NCI-H526 (cell line): ENCODE data around the gene ADD2.
"Not testable (repeated sequence)": the region's sequence is repeated elsewhere in the genome, so short reads cannot be mapped to it uniquely, and the experiment has no call there.

Source experiments
- DNase-seq, 2 experiments: peaks; one replicate each; lab custom pipeline; 2025; lab: John Stamatoyannopoulos, UW

ADD2 gene

DNA sequence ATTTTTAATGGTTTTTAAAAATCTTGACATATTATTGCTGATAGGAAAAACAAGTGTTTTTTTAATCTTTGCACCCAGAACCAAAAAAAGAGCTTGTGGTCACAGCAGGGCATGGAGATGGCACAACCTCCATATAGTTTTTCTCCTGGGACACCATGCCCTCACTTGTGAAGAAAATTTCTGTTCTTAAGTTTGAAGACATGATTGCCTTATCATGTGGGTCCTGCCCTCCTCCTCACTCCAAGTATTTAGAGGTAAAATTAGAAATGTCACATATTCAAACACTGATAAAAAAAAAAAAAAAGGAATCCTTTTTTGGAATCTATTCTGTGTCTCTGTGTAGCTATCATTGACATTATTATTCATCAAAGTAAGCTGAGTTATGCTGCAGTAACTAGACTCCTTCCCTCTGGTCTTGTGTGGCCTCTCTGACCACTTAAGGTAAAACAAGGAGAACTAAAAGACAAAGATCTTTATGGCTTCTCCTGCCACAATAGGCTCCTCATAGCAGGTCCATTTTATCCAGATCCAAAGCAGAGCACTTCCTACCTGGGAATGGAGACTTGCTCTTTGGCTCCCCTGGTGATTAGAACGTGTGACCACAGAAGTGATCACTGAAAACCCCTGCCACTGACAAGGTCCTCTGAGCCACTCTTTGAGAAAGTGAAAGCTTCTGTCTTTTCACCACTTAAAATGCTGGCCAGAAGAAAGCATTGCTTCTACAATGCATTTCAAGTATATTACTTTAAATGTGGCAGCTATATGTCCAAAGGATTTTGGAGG, 19.8 kb downstream of the ADD2 start:
- DNase-seq = no peak

DNA sequence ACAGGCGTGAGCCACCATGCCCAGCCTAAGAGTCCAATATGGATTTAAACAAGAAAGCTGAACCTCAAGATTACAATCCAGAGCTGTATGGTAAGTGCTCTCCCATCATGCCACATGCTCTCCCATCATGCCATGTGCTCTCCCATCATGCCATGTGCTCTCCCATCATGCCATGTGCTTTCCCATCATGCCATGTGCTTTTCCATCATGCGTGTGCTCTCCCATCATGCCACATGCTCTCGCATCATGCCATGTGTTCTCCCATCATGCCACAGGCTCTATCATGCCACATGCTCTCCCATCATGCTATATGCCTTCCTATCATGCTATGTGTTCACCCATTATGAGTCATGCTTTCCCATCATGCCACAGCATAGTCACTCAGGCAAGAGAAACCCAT, 20.7 kb downstream of the ADD2 start:
- DNase-seq = no peak

DNA sequence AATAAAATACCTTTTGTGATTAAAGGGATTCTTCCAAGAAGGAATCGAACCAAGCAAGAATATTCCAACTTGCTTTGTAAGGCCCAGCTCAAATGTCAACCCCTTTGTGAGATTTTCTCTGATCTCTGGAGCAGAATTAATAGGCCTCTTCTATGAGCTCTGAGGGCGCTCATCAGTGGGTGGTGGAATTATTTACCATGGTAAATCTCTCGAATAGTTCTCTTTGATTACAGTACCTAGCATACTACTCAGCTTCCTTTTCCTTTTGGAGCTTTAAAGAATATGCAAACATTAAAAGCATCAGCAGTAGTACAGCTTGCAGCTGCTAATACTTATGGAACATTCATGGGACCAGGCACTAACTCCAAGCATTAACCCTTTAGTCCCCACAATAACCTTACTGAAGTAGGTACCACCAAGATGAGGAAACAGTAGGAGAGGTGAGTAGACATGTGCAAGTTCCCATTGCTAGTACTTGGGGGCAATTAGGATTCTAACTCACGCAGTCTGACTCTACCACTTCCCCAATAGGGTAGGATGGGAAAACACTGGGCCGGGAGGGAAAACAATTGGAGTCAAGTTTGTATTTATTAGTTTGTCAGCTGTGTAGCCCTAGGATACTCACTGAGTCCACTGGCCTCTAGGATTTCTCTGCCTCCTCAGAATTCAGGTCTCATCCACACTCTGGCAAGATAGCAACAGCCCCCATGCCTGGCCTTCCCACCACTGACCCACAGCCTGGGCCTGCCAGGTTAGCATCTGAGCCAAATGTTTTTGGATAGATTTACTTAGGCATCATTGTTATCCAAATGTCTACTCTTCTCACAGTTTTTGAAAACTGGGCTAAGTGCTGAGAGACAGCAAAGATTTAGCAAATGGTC, 21.7 kb downstream of the ADD2 start:
- peak in 1 of 2 experiments; percentile 19 for DNase-seq

DNA sequence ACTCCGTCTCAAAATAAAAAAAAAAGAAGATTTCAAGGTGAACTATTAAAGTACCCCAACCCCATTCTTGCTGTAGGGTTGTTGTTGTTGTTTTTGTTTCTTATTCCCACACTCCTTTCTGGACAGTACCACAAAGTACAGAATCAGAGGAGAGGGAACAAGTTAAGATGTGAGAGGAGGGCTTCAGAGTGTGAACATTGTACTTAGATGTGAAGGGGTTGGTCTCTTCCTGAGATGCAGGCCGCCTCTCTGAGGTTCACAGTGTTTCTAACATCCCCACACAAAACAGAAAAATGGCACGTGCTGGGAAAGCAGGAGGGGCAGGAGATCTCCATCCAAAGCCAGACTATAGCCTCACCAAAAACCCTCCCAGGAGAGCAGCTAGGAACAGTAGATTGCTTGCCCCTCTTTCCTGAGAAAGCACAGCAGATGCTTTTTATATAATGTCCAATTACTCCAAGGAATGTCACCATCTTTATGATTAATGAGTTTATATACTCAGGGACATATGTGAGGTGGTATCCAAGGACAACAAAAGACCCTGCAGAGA, 22.6 kb downstream of the ADD2 start:
- DNase-seq = no peak

DNA sequence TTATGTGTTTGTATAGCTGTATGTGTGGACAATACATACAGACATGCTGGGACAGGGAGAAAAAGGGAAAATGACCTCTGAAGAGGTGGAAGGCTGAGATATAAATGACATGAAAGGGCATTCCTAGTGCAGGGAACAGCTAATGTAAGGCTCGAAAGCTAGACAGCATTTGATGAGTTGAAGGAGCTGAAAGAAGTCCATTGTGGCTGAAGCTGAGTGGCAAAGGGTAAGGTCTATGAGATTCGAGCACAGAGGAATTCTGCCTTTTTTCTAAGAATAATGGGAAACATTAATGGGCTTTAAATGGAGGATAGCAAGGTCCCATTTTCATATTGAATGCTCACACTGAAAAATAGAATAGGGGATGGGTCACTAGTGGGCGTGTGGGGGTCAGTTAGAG, 23.6 kb downstream of the ADD2 start:
- no peak for DNase-seq

DNA sequence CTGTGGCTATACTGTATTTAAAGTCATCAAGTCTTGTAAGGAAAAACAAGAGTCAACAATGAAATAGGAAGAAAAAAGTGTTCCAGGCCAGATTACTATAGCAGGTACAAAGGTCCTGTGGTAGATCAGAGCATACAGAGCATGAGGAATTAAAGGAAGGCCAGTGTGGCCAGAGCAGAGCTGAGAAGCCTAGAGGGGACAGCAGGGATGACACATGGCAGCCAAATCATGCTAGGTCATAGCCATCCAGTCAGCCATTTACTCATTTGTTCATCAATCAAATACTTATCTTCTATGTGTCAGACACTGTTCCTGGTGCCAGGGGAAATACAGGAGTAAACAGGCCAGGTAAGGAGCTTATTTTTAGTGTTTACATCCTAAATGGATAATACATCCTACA, 24.3 kb downstream of the ADD2 start:
- no peak for DNase-seq

DNA sequence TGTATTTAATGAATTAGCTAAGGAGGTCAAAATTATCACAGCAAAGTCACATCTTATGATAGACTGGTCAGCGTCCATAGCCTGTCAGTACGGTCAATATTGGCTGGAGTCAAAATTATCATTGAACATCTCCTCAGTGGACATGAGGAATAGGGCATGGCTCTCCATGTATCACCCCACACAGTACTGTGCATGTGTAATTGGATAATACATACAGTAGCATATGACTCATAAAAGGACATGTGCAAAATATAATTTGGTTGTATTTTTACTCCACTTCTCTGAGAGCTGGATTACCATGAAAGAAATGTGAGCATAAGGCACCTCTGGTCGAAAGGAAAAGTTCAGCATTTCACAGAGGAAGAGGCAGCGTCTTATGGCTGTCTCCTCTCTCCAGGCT, 24.9 kb downstream of the ADD2 start:
- DNase-seq = no peak

DNA sequence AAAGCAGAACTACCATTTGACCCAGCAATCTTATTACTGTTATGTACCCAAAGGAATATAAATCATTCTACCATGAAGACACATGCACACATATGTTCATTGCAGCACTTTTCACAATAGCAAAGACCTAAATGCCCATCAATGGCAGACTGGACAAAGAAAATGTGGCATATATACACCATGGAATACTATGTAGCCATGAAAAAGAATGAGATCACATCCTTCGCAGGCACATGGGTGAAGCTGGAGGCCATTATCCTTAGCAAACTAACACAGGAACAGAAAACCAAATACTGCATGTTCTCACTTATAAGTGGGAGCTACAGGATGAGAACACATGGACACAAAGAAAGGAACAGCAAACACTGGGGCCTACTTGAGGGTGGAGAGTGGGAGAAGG, 28.5 kb downstream of the ADD2 start:
- not testable (repeated sequence) for DNase-seq

DNA sequence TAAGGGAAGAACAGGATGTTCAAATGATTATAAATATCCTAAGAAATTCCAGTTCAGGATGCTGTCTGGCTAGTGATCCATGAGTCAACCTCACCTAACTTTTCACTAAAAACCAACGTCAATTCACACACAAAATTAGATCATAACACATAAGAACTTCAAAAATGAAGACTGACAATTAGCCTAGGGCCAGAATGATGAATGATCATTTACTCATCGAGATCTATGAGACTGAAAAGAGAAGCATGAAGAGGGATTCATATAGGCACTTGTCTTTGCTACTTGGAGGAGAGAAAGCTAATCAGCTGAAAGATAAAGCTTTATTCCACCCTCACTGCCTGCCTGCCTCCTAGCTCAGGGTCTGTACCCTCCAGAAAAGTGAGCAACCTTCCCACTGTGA, 29.8 kb downstream of the ADD2 start:
- no peak for DNase-seq

DNA sequence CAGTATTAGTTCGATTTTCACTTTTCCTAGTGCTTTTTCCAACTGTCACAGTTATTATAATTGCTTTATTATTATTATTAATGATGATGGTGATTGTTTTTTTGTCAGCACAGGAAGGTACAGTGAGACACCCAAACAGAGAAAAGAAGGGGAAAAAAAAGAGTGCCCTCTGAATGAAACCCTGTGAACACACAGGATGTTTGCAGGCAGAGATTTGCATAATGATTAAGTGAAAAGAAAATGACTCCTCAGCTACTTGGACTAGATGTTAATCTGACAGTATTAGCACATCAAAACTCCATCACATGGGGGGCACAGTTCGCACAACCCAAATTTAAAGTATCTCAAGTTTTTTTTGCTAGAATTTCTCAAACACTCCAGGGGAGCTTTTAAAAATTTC, 32.9 kb downstream of the ADD2 start:
- peak; percentile 22 to 52 for DNase-seq

DNA sequence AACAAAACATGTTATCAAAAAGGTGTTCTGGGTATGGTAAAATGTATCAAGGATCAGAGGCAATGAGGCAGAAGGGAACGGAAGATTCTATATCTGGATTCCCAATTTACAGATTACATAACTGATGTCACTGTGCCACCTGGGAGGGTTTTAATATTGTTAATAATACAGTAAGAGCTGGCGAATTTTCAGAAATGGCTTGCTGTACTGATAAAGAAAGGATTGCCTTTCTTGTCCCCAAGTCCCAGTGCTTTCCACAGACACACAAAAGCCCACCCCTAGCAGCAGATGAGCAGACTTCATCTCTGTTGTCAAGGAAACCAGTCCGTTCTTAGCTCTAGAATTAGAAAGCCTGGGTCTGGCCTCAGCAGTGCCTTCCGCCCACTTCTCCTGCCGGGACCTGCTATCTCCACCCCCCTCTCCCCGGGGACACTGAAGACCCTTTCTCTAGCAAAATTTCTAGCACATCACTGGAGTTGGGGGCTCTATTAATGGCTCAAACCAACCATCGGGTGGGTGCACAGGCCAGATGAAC, 34.3 kb downstream of the ADD2 start:
- no peak for DNase-seq

DNA sequence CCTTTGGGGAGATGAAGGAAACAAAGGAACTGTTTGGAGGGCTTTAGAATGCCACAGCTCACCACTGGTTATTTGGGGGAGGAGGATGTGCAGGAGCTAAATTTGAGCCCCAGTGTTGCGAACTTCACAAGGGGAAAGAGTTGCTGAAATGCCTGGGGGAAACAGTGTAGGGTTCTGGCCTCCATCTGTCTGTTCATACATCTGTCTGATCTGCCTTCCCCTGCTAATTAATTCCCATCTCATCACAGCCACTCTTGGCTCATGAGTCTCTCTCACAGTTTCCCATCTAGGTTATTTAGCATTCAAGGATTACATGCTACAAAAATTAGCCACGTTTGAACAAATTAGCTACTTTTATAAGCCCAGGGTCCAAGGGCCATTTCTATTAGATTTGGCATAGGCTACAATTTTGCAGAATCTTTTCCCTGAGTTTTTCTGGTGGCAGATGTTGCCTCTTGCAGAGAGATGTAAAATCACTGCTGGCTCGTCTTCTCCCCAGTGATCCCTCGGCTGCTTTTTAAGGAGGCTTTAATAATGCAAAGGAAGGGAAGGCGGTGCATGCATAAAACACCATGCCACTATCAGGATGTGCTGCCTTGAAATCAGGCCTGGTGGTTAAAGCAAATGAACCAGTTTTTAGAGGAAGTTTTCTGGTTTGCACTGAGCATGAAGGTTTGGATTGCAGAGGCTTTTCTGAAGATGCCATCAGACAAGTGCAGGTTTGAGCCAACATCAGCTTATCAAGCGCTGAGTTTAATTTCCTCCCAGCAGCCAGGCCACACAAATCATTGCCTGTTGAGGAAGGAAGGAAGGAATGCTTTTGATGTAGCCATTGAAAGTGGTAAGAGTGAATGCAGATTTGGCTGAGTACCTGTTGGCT, 35.0 kb downstream of the ADD2 start:
- DNase-seq = no peak

DNA sequence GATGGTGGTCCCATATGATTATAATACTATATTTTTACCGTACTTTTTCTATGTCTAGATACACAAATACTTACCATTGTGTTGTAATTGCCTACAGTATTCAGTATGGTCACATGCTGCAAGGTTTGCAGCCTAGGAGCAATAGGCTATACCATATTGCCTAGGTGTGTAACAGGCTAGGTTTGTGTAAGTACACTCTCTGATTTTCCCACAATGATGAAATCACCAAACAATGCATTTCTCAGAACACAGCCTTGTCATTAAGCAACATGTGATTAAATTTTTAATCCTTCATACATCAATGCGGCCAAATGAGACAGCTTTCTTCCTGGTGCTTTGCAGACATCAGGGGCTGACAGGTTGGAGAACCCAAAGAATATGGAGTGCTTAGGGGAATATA, 37.3 kb downstream of the ADD2 start:
- DNase-seq = no peak

DNA sequence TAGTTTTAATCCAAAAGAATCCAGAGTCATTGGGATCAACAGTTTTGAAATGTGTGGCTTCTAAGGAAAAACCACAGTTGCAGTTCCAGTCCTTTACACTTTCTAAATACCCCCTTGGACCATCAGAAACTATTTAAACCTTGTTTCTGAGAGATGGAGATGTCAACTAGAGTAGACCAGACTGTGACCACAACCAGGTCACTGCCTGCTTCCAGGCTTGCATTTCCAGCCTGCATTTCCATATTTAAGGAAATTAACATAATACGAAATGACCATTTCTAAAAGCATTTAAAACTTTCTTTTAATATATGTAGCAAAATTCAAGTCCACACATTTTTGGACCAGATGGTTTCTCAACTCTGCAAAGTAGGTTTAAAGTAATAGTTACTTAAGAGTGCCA, 38.4 kb downstream of the ADD2 start:
- no peak for DNase-seq

DNA sequence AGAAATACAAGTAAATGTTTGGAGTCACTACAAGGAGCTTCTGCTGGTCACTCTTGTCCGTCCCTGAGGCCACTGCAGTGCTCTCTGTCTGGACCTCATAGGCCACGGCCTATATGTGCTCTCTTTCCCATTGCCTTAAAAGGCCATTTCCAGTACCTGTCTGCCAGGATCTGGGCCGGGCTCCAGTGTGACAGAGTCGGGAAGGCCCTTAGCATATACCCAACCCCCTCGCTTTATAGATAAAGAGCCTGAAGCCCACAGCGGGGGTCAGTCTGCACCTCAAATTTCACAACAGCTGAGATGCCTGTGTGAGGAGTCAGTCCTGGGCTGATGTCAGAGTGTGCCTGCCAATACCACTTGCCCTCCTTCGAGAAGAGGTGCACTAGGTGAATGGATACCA, 39.9 kb downstream of the ADD2 start:
- no peak for DNase-seq

DNA sequence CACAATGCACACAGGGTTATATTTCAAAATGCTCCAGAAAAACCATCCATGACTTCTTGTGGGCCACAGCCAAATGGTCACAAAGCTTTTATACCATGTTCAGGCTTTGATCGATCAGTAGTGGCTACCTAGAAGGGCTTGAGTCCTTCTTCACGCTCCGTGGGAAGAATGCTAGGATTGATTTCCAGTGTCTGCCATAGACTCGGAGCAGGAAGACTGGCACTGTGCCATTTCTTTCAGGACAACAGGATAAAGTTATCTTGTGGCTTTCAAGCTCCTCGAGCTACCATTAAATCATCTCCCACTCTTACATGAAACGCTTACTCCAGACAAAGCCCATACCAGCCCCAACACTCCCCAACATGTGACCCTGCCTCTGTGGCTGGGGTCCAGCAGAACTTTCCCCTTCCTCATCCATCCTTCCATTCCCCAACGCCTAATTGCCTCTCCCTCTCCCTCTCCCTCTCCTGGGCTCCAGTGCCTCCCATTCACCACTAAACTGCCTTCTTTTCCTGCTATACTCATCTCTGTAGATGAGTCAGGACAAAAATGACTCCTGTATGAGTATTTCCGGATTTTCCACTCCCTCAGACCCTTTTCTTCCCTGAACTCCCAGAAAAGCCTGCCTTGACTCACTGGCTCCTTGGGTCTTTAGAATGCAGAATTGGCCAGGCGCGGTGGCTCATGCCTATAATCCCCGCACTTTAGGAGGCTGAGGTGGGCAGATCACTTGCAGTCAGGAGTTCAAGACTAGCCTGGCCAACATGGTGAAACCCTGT, 40.9 kb downstream of the ADD2 start:
- DNase-seq = no peak

DNA sequence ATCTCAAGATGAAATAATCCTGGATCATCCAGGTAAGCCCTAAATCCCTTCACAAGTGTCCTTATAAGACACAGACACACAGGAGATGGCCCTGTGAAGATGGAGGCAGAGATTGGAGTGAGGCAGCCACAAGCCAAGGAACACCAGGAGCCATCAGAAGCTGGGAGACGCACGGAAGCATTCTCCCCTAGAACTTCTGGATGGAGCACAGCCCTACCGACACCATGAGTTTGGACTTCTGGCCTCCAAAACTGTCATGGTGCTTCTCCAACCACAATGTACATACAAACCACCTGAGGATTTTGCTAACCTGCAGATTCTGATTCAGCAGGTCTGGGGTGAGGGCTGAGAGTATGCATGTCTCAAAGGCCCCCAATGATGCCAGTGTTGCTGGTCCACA, 42.5 kb downstream of the ADD2 start:
- no peak for DNase-seq

DNA sequence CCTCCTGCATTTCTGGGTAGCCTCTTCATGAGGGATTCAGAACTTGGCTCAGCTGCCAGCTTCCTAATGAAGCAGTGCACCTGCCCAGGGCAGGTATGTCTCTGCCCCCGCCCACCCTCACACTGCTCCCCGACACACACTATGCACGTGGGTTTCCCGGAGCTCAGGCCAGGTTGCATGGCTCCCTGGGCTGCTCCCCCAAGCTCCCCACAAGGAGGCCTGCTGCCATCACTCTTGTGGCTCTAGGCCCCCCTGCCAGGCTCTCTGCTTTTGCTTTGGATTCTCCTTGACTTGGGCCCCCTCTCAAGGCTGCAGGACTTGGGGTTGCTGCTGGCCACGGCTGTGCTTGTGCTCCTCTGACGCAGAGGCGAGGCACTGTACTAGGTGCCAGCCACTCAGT, 43.6 kb downstream of the ADD2 start:
- DNase-seq = no peak

DNA sequence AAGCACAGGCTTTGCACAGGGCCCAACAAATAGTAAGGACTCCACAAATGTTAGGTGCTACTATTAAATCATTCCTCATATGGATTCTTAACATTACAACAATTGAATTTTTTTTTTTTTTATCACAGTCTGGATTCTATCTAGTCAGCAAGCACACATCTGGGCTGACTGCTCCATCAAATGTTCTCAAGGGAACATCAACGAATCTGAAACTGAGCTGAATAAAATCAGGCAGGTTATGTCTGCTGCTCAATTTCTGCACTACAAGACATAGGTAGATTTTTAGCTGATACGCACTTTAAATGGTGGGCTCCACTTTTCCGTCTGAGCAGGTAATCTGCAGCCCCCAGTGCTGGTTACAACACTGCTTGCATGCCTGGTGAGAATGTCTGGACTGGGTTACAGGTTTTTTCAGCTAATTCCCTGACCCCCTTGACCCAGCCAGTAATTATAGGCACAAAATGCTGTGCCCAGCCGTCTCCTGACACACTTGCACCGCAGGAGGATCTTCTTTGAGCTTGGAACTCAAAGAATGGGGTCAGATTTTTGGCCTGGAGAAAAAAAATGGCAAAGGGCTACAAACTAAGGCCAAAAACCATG, 44.6 kb downstream of the ADD2 start:
- DNase-seq = no peak

DNA sequence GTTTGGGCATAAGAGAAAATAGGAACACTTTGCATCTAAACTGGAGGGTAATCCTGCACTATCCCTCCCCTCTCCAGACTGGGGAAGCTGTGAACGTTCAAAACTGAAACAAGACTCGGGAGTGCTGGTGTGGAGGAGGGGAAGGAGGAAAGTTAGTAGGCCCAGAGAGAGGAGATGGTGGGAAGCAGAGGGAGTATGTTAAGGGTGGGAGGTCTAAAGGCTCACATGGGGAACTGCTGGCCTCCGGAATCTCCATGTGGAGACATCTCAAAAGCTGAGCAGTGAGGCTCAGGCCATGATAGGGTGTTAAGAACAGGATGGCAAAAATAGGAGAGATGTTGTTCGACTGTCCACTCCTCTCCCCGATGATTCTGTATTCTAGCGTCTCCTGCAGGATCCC, 47.9 kb downstream of the ADD2 start:
- no peak for DNase-seq

DNA sequence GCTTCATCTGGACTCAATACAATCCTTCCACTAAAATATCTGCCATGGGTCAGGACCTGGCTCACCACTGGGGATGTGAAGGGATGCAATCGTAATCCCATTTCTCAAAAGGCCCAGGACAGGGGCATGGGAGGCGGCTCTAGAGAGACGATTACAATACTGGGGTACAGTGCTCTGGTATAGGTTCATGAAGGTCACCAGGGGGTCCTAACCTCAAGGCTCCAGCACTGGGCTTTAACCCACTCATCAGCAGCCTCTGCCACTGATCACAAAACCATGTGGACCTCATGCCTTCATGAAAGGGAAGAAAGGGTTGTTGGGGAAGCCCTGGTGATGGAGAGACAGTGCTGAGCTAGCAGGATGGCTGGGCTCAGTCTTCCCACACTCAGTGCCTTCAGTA, 48.8 kb downstream of the ADD2 start:
- DNase-seq = no peak
